GM21723 (cell line): ENCODE measurements around the gene C20orf141.
"Not testable (repeated sequence)": the region's sequence is repeated elsewhere in the genome, so short reads cannot be mapped to it uniquely, and the experiment has no call there.

Source experiments
- ATAC-seq: cut with Tn5 transposase; IDR thresholded peaks from one replicate; pipeline ENCODE4 v1.9.1; 2021; ENCODE audit warnings: mild to moderate bottlenecking, moderate library complexity; ENCODE audit not compliant: unreplicated experiment

C20orf141 gene

GRCh38 chr20:2820084-2820895, 5.5 kb downstream of the C20orf141 start:
- no peak for ATAC-seq

GRCh38 chr20:2820896-2821869, 6.4 kb downstream of the C20orf141 start:
- no peak for ATAC-seq

GRCh38 chr20:2822073-2822472, 7.3 kb downstream of the C20orf141 start:
- no peak for ATAC-seq

- ATAC-seq, result no peak
Measured at GRCh38 chr20:2825761-2826160, 11.0 kb downstream of the C20orf141 start.

GRCh38 chr20:2826655-2827054, 11.9 kb downstream of the C20orf141 start:
- ATAC-seq, result no peak

GRCh38 chr20:2829376-2829775, 14.6 kb downstream of the C20orf141 start:
- ATAC-seq, result no peak

- ATAC-seq, result not testable (repeated sequence)
Measured at GRCh38 chr20:2831206-2831605, 16.4 kb downstream of the C20orf141 start.

- ATAC-seq, result no peak
Measured at GRCh38 chr20:2833761-2834160, 19.0 kb downstream of the C20orf141 start.

GRCh38 chr20:2834401-2835110, 19.8 kb downstream of the C20orf141 start:
- no peak for ATAC-seq

- no peak for ATAC-seq
Measured at GRCh38 chr20:2835331-2835796, 20.6 kb downstream of the C20orf141 start.

- no peak for ATAC-seq
Measured at GRCh38 chr20:2836035-2836434, 21.2 kb downstream of the C20orf141 start.

- no peak for ATAC-seq
Measured at GRCh38 chr20:2837221-2837960, 22.6 kb downstream of the C20orf141 start.

- no peak for ATAC-seq
Measured at GRCh38 chr20:2838170-2838797, 23.5 kb downstream of the C20orf141 start.

- no peak for ATAC-seq
Measured at GRCh38 chr20:2838847-2839671, 24.3 kb downstream of the C20orf141 start.

- ATAC-seq, result no peak
Measured at GRCh38 chr20:2839732-2840137, 24.9 kb downstream of the C20orf141 start.

- ATAC-seq, result peak; percentile 95
Measured at GRCh38 chr20:2840138-2840966, 25.6 kb downstream of the C20orf141 start, which contains the start of the genes PCED1A and VPS16. PCED1A (minus strand) TSS chr20:2840655; CDS start chr20:2839912, 743 bp downstream. VPS16 (plus strand) TSS chr20:2840745; CDS start chr20:2840775, 30 bp downstream.

GRCh38 chr20:2840967-2841531, 26.3 kb downstream of the C20orf141 start:
- peak; percentile 47 for ATAC-seq
